Measurements from ENCODE around the gene KIAA1958. TPM values are rescaled to one million over a fixed set of nuclear protein-coding genes. Genes with fewer than 3 reads are reported as not detected.

Gene KIAA1958
- total and polyA plus RNA-seq, 2 of the 8 experiments (the other 6 are each of a cell fraction or from before 2014, with no cell fraction given) = 11.4 to 43.8 TPM

DNA sequence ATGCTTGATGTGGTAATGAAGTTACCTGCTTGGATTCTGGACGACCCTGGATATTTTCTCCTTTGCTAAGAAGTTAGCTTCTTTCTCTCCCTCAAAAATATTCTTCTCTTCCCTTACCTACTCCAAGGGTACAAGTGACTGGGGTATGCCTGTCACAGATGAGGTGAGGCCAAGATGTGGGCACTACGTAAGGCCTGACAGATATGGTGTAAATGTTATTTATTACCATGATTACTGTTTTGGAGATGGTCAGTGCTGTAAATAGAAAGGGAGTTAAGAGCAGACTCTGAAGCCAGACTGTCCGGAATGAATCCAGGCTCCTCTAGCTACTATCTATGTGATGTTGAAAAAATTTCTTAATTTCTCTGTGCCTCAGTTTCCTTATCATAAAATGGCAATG, 1.1 kb upstream of the KIAA1958 start:
- H3K4me1 ChIP-seq (replicated peaks in 1 of 4; ENCODE audit: control insufficient read depth in 3 of 4, insufficient read depth in 4 of 4, low read length in 3 of 4) = peaks cover 0 to 9% (median 5%) of the 10 kb centered on the region in 4 experiments; a peak in 3 of 7 replicates
- H2AK5ac ChIP-seq (ENCODE audit: low read depth, low read length) = no peak overlapping the region
- H3K27ac ChIP-seq (ENCODE audit: low read depth, low read length) = no peak overlapping the region
- no peak overlapping the region for H2BK20ac ChIP-seq (ENCODE audit: low read length)
- no peak overlapping the region for H3K56ac ChIP-seq (replicated peaks; ENCODE audit: insufficient read length, low read depth, low read length)
- peaks cover 3% of the 10 kb centered on the region; the same call in 1 of the 2 replicates for H3K79me1 ChIP-seq (ENCODE audit: low read depth, low read length)
- H3K14ac ChIP-seq (ENCODE audit: insufficient read length) = no peak overlapping the region
- peaks cover 10% of the 10 kb centered on the region for H3K23me2 ChIP-seq (ENCODE audit: low read depth, low read length)
- no peak overlapping the region for H2AFZ ChIP-seq (ENCODE audit: low read length)
- TF ChIP-seq, protein P1, sequence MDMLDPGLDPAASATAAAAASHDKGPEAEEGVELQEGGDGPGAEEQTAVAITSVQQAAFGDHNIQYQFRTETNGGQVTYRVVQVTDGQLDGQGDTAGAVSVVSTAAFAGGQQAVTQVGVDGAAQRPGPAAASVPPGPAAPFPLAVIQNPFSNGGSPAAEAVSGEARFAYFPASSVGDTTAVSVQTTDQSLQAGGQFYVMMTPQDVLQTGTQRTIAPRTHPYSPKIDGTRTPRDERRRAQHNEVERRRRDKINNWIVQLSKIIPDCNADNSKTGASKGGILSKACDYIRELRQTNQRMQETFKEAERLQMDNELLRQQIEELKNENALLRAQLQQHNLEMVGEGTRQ (IDR thresholded peaks at IDR 0.05; ENCODE audit: low read length) = no peak
- TF ChIP-seq SRF (IDR thresholded peaks at IDR 0.05; ENCODE audit: low read depth, low read length) = no peak
- no peak overlapping the region for H3K4ac ChIP-seq (replicated peaks; ENCODE audit: insufficient read length, low read depth, low read length)
- no peak overlapping the region for H2BK120ac ChIP-seq (replicated peaks; ENCODE audit: low read depth, low read length)
- 87% methylated on average over 3 of the region's 3 CpGs; no CpG with 5 or more reads in 1 of the 2 experiments for WGBS, 2 experiments (ENCODE audit: extremely low coverage in 1 of 2, insufficient coverage in 1 of 2, insufficient read length in 1 of 2, insufficient replicate concordance in 2 of 2, low coverage in 1 of 2, low lambda C conversion rate in 2 of 2, missing lambda C conversion rate in 1 of 2)
- H3K36me3 ChIP-seq (ENCODE audit: control insufficient read depth in 2 of 4, insufficient read depth in 4 of 4, low read length in 3 of 4) = no peaks in the 10 kb centered on the region
- H3K9me3 ChIP-seq (ENCODE audit: insufficient read depth in 2 of 2, low read depth in 1 of 2, low read length in 1 of 2) = no peaks in the 10 kb centered on the region
- peaks cover 6 to 8% of the 10 kb centered on the region in 2 experiments for H4K20me1 ChIP-seq (replicated peaks in 1 of 2; ENCODE audit: control insufficient read depth in 1 of 2, insufficient read depth in 2 of 2, low read length in 2 of 2)
- H3K27me3 ChIP-seq (replicated peaks in 1 of 4; ENCODE audit: control insufficient read depth in 3 of 4, extremely low read depth in 1 of 4, insufficient read depth in 3 of 4, low read length in 3 of 4) = no peaks in the 10 kb centered on the region
- H2BK5ac ChIP-seq (ENCODE audit: low read depth, low read length) = no peak overlapping the region
- ChIA-PET CTCF (ENCODE audit: partially characterized antibody) (interaction anchor here (0.9 to 1.8 kb wide), 5 partner anchors 9 to 402 kb away, joined by 3 to 6 read pairs (median 3); partner anchors contain the start of gene HSDL2), POLR2A (ENCODE audit: partially characterized antibody) (interaction anchor here (0.7 to 2.4 kb wide), 15 partner anchors 7 to 373 kb away, joined by 3 to 10 read pairs (median 4); partner anchors contain the start of genes INIP and PTBP3)
- H3K18ac ChIP-seq (ENCODE audit: extremely low read depth, low read length) = no peak overlapping the region
- H3K79me2 ChIP-seq (ENCODE audit: control insufficient read depth in 1 of 2, insufficient read depth in 2 of 2, low read length in 2 of 2) = peaks cover 0 to 34% of the 10 kb centered on the region in 2 experiments; a peak in 3 of 4 replicates
- no peak overlapping the region for H2BK12ac ChIP-seq (ENCODE audit: low read depth, low read length)
- no peak overlapping the region for H4K8ac ChIP-seq (ENCODE audit: extremely low read depth, insufficient read depth, low read length)
- peak overlapping the region in 2 of 4 experiments; percentile 91 to 94; a peak in 4 of 8 replicates for H3K4me3 ChIP-seq (ENCODE audit: extremely low read depth in 1 of 4, insufficient read depth in 2 of 4, low read depth in 3 of 4, low read length in 4 of 4)
- DNase-seq (ENCODE audit: low read depth in 1 of 2, low spot score in 2 of 2) (no peak), FAIRE-seq (no peak)
- H3K4me2 ChIP-seq (ENCODE audit: insufficient read depth in 1 of 2, low read depth in 2 of 2, low read length in 2 of 2) = peak overlapping the region; percentile 88 to 99; a peak in 3 of 4 replicates
- H4K91ac ChIP-seq (replicated peaks; ENCODE audit: insufficient read length, low read length) = no peak overlapping the region
- no peak overlapping the region for H2BK15ac ChIP-seq (ENCODE audit: low read length)
- no peak overlapping the region for H3K23ac ChIP-seq (ENCODE audit: insufficient read length)
- no peak overlapping the region for H3K9ac ChIP-seq (replicated peaks in 1 of 4; ENCODE audit: extremely low read depth in 1 of 4, low read depth in 3 of 4, low read length in 3 of 4)
- no peak overlapping the region for H4K5ac ChIP-seq (ENCODE audit: insufficient read length, low read depth, low read length)

Data from H1 (cell line).